Mesothelial cell of epicardium (in vitro differentiated cells): Measurements from ENCODE around the gene C17orf113. TPM values are rescaled to one million over a fixed set of nuclear protein-coding genes. Genes with fewer than 3 reads are reported as not detected.

Experiments used
- DNase-seq, 2 experiments: peaks; one replicate each; pipeline ENCODE4 v3.0.0; 2021; ENCODE audit warnings: low spot score in 2 of 2; ENCODE audit not compliant: unreplicated experiment in 2 of 2
- H3K27ac Mint-ChIP-seq: 2 replicates; pipeline ENCODE4 v1.8.0; 2021; ENCODE audit warnings: mixed read lengths
- H3K27me3 Mint-ChIP-seq: 2 replicates; pipeline ENCODE4 v1.8.0; 2021; ENCODE audit warnings: low read depth, mixed read lengths
- H3K36me3 Mint-ChIP-seq: 2 replicates; pipeline ENCODE4 v1.8.0; 2021; ENCODE audit warnings: mixed read lengths
- H3K4me1 Mint-ChIP-seq: 2 replicates; pipeline ENCODE4 v1.8.0; 2021; ENCODE audit warnings: mixed read lengths
- H3K4me3 Mint-ChIP-seq: 2 replicates; pipeline ENCODE4 v1.8.0; 2021; ENCODE audit warnings: mild to moderate bottlenecking, moderate library complexity, mixed read lengths
- H3K9me3 Mint-ChIP-seq: 2 replicates; pipeline ENCODE4 v1.8.0; 2021; ENCODE audit warnings: mixed read lengths
- total RNA-seq: library from RNA; stranded (reverse); gene quantifications from 3 replicates; pipeline ENCODE4 v1.2.1, GENCODE V29; 2021
- TF ChIP-seq, protein P1 (sequence below): fragments of 200-600 bp; sonication (generic); IDR thresholded peaks from one replicate; pipeline ENCODE4 v1.5.0; 2021; ENCODE audit warnings: antibody characterized with exemption; ENCODE audit not compliant: unreplicated experiment

C17orf113 gene
- 4.1 to 5.1 TPM (median 4.4 TPM) in 3 replicates for total RNA-seq

GRCh38 chr17:42050393-42051012 is at the start of gene C17orf113:
TSS of gene C17orf113 (minus strand) at chr17:42050601. CDS start at chr17:42043376, 7,225 bp downstream.
- Mint-ChIP-seq H3K4me3 (peak within 1 kb of the TSS; percentile 83), H3K27ac (no peak within 1 kb of the TSS), H3K27me3 (peaks cover 28% of the 10 kb centered on the region), H3K4me1 (peaks cover 30% of the 10 kb centered on the region), H3K9me3 (no peaks in the 10 kb centered on the region), H3K36me3 (no peaks in the 10 kb centered on the region)
- TF ChIP-seq, protein P1, sequence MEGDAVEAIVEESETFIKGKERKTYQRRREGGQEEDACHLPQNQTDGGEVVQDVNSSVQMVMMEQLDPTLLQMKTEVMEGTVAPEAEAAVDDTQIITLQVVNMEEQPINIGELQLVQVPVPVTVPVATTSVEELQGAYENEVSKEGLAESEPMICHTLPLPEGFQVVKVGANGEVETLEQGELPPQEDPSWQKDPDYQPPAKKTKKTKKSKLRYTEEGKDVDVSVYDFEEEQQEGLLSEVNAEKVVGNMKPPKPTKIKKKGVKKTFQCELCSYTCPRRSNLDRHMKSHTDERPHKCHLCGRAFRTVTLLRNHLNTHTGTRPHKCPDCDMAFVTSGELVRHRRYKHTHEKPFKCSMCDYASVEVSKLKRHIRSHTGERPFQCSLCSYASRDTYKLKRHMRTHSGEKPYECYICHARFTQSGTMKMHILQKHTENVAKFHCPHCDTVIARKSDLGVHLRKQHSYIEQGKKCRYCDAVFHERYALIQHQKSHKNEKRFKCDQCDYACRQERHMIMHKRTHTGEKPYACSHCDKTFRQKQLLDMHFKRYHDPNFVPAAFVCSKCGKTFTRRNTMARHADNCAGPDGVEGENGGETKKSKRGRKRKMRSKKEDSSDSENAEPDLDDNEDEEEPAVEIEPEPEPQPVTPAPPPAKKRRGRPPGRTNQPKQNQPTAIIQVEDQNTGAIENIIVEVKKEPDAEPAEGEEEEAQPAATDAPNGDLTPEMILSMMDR: peak; percentile 32
- peak; percentile 52 to 69 for DNase-seq

GRCh38 chr17:42098730-42099399 is 48.5 kb upstream of the C17orf113 start:
- Mint-ChIP-seq H3K36me3 (no peaks in the 10 kb centered on the region), H3K4me3 (no peak overlapping the region), H3K27me3 (peaks cover 55% of the 10 kb centered on the region), H3K27ac (no peak overlapping the region), H3K9me3 (no peaks in the 10 kb centered on the region), H3K4me1 (peaks cover 8% of the 10 kb centered on the region)
- no peak for DNase-seq
- TF ChIP-seq, protein P1: no peak

GRCh38 chr17:42097691-42098631 is 47.6 kb upstream of the C17orf113 start, which contains the start of gene ZNF385C:
TSS of gene ZNF385C (minus strand) at chr17:42098473. CDS start at chr17:42063056, 35,417 bp downstream.
- Mint-ChIP-seq H3K27me3 (peaks cover 60% of the 10 kb centered on the region), H3K4me3 (no peak within 1 kb of the TSS), H3K4me1 (peaks cover 8% of the 10 kb centered on the region), H3K36me3 (no peaks in the 10 kb centered on the region), H3K27ac (no peak within 1 kb of the TSS), H3K9me3 (no peaks in the 10 kb centered on the region)
- TF ChIP-seq, protein P1: no peak
- no peak for DNase-seq

DNA sequence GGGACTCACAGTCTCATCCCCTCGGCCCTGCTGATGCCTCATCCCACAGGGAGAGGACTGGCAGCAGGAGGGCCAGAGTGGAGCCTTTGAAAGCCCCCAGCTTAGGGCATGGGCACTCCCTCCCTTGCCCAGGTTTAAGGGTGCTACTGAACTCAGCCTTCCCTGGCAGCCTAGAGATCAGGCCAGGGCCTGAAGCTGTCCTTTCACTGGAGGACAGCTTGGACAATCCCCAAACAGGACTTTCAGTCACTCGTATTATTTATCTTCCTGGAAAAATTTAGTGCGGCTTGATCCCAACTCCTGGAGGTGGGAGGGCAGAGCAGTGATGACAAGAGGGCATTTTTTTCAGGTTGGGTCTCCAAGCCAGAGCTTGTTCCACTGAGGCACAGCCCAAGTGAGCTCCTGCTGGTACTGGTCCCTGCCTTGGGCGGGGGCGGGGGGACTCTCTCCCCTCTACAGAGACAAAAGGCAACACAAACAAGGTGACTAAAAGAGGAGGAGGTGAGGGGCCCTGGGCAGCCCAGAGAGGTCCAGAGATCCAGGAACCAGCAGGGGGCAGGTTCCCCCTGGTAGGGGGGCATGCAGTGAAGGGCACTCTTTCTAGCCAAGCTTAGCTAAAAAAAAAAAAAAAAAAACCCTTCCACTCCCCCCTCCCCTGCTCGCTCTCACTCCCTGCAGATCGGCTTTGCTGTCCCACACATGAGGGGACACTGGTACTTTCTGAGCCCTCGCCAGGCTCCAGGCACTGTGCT is 46.1 kb upstream of the C17orf113 start:
- Mint-ChIP-seq H3K4me3 (no peak overlapping the region), H3K9me3 (no peaks in the 10 kb centered on the region), H3K27ac (no peak overlapping the region), H3K27me3 (peaks cover 55% of the 10 kb centered on the region), H3K36me3 (no peaks in the 10 kb centered on the region), H3K4me1 (peaks cover 8% of the 10 kb centered on the region)
- DNase-seq: no peak
- TF ChIP-seq, protein P1: peak; percentile 11

DNA sequence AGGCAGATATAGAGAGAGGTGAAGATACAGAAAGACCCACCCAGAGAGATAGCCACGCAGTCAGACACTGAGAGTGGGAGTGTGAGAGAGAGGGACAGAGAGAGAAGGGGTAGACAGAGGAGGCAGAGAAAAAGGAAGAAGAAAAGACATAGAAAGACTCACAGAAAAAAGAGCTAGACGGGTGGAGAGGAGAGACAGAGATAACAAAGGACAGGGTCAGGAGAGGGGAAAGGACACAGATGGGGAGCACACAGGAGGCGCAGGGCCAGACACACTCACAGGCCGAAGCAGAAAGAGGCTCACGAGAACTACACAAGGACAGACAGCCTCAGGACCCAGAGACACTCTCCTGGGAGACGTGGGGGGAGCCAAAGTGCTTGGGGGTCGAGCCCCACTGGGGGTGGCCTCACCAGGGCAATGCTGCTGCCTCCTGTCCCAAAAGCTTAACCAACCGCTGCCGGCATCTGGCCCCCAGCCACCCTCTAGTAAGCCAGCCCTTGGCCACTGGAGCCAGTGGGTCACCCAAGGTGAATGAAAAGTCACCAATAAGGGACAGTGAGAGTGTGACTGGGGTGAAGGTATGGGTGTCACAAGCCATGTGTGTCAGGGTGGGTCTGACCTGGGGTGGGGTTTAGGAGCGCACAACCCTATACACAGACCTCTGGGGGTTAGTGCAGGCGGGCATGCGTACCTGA is 44.1 kb upstream of the C17orf113 start:
- Mint-ChIP-seq H3K27ac (no peak overlapping the region), H3K27me3 (peaks cover 57% of the 10 kb centered on the region), H3K9me3 (no peaks in the 10 kb centered on the region), H3K4me1 (peaks cover 9% of the 10 kb centered on the region), H3K36me3 (no peaks in the 10 kb centered on the region), H3K4me3 (no peak overlapping the region)
- DNase-seq: no peak
- TF ChIP-seq, protein P1: no peak
